GM21786 (cell line): ENCODE measurements around the gene NOL9.

Experiments
- ATAC-seq: cut with Tn5 transposase; IDR thresholded peaks from one replicate; pipeline ENCODE4 v1.9.1; 2021; ENCODE audit not compliant: unreplicated experiment

Gene NOL9

DNA sequence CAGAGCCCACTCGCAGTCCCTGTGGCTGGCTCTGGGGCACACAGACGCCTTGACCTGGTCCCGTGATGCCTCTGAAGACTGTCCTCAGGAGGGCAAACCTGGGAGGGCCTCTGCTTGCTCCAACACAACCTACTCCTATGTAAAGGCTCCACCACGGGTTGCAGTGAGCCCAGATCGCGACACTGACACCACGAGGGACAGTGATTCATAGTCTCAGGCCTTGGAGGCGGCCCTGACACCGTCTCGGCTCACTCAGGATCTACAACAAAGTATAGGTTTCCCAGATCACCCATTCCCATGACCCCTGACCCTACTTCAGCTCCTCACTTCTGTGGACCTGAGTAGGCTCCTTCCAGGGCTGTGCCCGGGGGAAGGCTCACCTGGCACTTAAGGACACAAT, 28.0 kb downstream of the NOL9 start:
- ATAC-seq, result no peak

DNA sequence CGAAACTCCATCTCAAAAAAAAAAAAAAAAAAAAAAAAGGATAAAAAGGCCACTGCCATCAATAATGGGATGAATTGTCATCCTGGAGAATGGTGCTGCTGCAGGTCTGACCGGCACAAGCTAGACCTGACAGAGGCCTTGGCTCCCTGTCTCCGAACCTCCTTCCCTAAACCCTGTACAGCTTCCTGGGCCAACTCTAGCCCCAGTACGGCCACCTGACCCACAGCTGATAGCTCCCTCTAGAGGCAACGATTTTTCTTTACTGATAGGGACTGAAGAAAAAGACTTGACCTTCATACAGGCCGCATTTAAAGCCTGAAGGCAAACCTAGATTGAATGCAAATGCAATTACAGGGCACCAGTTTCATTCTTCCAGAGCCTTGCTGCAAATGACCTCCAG, 30.7 kb downstream of the NOL9 start:
- ATAC-seq, result no peak

DNA sequence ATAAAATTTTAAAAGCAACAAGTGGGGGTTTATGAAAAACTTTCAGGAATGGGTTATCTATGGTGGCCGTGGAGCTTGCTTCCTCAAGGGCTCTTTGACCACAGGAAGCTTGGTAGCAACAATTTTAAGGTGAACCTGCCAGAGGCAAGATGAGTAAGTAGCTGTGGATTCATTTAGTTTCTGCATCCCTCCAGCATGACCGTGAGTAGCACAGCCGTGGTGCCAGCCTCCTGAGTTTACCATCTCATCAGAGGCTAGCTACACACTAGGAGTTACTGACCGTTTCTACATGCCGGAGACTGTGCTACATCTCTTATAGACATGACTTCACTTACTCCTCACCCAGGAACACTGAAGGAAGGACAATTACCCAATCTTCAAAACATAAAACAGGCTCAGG, 32.8 kb downstream of the NOL9 start:
- no peak for ATAC-seq

- no peak for ATAC-seq
These were observed 34.2 kb downstream of the NOL9 start for GRCh38 chr1:6519935-6520671.

DNA sequence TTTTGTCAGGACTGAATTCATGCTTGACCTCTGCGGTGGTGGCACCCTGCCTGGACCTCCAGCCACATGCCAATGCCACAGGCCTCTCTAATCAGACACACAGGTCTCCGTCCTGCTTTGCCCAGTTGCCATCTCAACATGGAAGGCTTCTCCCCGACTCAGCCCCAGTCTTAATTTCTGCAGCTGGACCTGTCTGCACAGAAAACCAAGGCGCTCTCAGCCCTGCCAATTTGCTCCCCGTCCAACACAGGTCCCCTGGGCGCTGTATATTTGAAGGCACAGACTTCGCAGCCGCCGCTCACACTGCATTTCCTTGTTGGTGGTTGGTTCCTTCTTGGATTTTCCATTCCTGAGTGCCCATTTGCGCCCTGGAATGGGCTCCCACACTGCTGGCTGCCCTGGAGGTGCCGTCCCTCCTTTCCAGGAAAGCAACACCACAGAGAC, 34.8 kb downstream of the NOL9 start:
- ATAC-seq, result no peak

DNA sequence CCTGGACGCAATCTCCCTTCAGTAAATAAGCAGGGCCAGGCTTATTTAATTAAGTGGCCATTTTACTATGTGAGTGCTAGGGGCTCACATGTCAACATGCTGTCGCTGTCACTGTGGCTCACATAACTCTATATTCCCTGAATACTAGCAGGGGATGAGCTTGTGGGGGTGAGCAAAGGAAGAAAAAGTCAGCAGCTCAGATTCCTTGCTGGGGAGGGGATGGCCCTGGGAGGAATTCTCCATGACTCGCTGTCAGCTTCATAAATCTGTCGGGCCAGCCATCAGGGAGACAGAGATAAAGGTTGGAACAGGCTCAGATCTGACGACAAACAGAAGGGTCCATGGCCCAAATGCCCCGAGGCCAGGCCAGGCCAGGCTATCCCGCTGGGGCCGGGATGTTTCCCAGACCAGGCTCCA, 36.9 kb downstream of the NOL9 start:
- ATAC-seq, result no peak

- no peak for ATAC-seq
These were observed 38.5 kb downstream of the NOL9 start for GRCh38 chr1:6515771-6516170.

GRCh38 chr1:6513320-6513801, 41.0 kb downstream of the NOL9 start:
- ATAC-seq, result no peak

DNA sequence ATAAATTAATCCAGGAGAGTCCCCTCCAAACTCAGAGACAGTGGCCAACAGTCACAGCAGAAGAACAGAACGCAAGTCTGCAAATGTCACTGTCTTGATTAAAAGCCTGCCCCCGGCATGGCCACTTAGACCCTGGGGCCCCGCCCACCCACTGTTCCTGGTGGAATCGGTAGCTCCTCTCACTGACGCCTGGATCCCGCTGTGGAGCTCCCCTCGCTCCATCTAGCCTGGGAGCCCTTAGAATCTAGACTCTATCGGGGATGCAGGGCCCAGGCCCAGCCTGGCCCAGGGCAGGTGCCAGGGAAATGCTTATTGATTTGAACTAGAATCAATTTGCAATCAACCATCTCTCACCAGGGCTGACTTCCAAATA, 41.4 kb downstream of the NOL9 start:
- ATAC-seq, result no peak

DNA sequence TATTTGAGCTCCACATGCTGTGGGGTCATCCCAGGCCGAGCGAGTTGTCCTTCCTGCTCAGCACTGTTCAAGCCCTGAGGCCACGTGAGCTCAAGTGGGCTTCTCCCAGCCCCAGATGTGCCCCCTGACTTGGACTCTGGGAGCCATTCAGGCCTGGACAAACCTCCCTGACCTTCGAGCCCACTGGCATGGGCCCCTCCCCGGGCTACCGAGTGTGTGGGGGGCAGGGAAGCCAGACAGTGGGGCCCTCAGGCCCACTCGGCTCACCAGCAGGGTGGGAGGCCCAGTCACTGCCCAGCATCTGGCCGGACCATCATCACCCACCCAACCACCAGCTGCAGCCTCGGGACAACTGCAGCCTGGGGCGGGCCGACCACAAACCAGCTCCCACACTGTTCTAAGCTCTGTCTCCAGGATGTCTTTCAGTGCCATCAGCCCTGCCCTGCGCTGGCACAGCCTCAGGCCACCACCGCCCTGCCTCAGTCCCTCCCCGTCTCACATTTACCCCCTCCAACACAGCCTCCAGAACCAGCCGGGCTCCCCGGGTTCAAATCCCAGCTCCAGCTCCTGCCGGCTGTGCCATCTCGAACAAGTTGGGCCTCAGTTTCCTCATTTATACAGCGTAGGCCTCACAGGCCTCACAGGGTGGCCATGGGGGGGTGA, 41.9 kb downstream of the NOL9 start:
- ATAC-seq, result no peak

DNA sequence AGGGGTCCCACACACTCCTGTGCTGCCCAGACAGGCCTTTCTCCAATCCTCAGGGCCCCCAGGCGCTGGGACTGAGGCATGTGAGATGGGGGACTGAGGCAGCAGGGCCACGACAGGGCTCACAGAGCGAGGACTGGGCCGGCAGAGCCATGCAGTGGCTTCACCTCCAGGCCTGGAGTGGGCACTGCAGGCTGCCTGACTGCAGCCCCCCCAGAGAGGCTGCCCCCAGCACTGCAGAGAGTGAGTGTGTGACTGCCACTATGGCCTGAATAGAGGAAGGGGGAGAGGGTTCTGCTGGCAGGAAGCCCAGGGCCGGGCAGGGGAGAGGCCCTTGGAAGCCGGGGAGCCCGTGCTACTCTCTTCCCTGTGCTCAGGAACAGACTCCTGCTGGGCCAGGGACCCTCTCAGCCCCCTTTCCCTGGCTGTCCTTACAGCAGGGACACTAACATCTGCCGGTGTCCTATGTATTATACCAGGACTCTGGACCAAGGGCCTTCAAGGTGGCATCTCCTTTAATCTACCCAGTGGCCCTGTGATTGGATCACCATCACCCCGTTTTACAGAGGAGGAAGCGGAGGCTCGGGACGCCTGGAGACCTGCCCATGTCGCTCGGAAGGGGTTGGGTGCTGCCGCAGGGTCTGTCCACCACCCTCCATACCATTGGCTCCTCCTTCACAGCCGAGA, 42.6 kb downstream of the NOL9 start:
- ATAC-seq, result no peak

- no peak for ATAC-seq
These were observed 43.3 kb downstream of the NOL9 start for GRCh38 chr1:6511056-6511455.

- ATAC-seq, result no peak
These were observed 43.8 kb downstream of the NOL9 start for GRCh38 chr1:6510493-6510892.

DNA sequence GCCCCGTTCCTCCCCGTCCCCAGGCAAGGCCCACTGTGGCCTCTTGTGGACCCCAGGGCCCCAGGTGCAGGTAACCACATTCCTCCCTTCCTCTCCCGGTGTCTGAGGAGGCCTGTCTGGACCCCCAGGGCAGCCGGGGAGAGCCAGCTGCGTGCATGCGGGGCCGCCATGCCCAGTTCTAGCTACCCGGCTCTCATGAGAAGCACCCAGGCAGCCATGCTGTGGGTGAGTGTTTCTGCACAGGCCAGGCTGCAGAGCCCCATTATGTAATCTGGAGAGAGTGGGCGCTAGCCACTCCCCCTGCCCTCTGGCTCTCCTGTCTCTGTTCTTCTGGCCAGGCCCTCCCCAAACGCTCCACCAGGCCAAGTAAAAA, 44.4 kb downstream of the NOL9 start:
- no peak for ATAC-seq

GRCh38 chr1:6509220-6509918, 44.9 kb downstream of the NOL9 start:
- ATAC-seq, result no peak

- no peak for ATAC-seq
These were observed 45.5 kb downstream of the NOL9 start for GRCh38 chr1:6508816-6509189.

DNA sequence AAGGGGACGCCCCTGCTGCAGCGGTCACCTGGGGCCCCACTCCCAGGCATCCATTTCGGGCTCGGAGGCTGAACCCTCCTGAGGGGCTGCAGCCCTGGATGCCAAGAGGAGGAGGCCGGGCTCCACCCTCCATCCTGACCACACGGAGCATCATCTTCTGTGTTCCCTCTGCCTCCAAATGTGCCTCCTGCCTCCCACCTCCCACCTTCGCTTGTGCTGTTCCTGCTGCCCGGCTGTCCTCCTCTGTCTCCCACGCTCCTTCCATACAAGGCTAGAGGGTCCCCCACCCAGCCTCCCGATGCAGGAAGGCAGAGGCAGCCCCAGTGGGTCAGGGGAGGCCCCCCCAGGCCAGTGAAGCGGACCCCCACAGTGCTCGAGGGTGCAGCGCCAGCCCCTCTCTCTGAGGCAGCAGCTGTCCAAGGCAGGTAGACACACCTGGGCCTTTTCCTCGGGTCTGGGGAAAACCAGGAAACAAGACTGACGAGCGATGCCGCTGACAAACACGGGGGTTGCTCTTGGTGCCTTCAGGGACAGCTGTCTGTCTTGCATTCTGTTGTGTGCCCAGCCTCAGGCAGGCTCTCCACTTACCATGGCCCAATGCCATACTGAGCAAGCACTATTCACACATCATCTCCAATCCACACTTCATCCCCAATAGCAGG, 46.0 kb downstream of the NOL9 start:
- ATAC-seq, result no peak

DNA sequence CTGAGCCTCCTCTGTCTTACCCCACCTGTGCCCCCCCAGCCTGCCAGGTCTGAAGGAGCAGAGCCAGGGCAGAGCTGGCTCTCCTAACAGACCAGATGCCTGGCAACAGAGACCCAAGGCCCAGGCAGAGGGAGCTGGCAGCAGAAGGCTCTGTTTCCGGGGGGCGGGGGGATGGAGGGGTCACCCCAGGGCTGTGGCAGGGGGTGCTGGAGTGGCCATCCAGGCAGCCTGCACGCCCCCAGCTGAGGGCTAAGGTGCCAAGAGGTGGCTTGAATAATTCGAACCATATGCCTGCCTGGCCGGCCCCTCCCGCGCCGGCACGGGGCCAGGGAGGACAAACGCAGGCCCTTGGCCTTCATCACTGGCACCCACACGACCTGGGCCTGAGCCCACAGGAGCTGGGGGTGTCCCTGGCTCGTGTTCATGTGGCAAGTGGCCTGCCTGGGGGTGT, 46.8 kb downstream of the NOL9 start:
- no peak for ATAC-seq

- ATAC-seq, result no peak
These were observed 47.3 kb downstream of the NOL9 start for GRCh38 chr1:6507037-6507428.

DNA sequence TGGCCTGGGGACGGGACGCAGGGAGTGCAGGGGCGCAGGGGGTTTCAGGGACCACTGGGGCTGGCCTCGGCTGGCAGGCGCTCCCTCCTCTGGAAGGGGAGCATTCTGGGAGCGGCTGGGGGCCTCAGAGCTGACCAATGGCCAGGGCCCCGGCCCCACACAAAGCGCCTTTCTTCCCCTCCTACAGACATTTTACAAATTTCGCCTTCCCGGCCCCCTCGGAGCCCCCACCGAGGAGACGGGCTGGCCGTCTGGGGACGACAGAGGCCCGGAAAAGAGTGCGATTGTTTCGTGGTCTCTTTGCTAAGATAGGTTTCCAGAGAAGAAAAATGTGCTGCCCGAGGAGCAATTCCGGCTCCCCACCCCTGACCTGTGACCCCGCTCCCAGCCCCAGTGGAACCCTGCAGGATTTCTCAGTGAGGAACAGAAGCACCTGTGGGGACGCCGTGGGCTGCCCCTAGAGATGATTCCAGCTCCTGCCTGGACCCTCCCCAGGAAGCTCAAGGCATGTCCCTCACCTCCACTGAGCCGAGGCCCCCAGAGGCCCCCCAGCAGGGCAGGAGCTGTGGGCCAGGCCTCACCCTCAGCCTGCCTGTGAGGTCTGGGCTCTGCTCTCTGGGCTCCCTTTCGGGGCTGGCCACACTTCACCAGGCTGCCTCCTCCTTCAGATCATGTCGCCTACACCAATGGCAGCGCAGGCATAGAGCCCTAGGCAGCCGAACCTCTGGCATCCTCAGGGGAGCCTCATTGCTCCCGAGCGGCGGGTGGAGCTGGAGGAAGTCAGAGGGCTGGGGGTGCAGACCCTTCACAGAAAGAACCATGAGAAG, 47.9 kb downstream of the NOL9 start:
- ATAC-seq, result no peak
